Activated CD4-positive, alpha-beta T cell treated with anti-CD3 and anti-CD28 coated beads, Interleukin-2, Interleukin-4, amounts not matched to agents 100 ng/mL and 50 ng/mL, durations not matched to agents 16 hours and 8 hours (primary cell): Measurements from ENCODE around the gene ESPN.
"Not testable (repeated sequence)": the region's sequence is repeated elsewhere in the genome, so short reads cannot be mapped to it uniquely, and the experiment has no call there.

Source experiments
- DNase-seq: peaks from one replicate; pipeline ENCODE4 v3.0.0-alpha.2; 2020; ENCODE audit warnings: low spot score

ESPN gene

DNA sequence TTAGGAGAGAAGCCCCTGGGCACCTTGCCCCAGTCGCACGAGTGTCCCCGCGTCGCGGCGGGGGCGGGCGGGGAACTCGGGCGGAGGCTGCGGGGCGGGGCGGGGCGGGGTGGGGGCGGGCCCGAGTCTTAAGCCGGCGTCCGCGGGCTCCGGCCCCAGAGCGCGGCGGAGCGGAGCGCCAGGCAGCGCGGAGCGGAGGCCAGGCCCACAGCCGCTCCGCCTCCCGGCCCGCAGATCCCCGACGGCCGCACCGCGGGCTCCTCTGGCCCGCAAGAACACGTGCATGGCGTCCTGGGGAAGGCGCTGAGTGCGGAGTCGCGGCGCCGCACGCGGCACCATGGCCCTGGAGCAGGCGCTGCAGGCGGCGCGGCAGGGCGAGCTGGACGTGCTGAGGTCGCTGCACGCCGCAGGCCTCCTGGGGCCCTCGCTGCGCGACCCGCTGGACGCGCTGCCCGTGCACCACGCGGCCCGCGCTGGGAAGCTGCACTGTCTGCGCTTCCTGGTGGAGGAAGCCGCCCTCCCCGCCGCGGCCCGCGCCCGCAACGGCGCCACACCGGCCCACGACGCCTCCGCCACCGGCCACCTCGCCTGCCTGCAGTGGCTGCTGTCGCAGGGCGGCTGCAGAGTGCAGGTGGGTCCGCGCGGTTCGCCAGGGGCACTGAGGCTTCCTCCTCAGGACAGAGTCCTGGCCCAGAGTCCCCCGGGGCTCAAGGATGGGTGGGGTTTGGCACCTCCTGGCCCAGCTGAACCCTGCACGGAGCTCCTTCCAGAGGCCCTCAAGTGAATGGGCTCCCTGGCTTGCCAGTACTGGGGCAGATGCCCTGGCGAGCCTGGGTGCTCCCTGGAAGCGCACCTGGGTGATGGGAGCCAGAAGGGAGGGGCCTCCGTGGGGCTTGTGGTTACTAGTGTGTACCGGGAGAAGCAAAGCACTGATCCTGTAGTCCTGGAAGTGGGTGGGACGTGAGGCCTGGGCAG lies at the start of gene ESPN:
Gene ESPN, plus strand, starts transcription at position 158 of the 975 bp plus-strand sequence. Its CDS starts 180 bp downstream, at position 338.
- DNase-seq, result no peak

DNA sequence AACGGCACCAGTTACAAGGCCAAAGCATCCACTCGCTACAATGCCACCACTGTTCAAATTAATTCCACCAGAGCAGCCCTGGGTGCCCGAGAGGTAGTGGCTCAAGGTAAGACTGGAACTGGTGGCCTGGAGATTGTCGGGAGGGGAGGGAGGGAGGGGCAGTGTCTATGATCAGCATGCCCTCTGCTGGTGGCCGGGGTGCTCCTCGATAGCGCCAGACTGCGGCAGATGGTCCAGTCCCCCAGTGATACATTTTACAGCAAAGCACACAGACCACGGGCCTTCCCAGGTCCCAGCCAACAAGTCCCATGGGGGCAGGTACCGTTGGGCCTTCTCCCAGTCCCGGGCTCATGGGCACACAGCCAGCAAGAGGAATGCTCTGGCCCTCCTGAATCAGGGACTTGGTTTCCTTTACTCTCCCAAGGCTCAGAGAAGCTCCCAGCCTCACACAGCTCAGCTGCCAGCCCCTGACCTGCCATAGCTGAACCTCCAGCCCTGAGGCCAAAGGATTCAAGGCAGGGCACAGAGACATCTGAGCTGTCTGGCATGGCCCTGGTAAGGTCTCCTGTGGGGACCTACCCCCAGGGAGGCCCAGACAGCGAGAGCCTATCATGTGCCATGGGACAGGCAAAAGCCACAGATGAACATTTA lies 46.4 kb upstream of the ESPN start:
- DNase-seq, result no peak

DNA sequence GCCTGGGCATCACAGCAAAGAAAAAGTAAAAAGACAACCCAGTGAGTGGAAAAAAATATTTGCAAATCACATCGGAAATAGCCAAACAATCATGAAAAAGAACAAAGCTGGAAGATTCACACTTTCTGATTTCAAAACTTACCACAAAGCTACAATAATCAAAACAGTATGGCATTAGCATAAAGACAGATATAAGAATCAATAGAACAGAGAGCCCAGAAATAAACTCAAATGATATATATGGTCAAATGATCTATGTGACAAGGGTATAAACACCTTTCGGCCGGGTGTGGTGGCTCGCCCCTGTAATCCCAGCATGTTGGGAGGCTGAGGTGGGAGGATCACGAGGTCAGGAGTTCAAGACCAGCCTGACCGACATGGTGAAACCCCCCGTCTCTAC lies 44.5 kb upstream of the ESPN start:
- no peak for DNase-seq

GRCh38 chr1:6384135-6384534 lies 40.4 kb upstream of the ESPN start:
- DNase-seq, result no peak

DNA sequence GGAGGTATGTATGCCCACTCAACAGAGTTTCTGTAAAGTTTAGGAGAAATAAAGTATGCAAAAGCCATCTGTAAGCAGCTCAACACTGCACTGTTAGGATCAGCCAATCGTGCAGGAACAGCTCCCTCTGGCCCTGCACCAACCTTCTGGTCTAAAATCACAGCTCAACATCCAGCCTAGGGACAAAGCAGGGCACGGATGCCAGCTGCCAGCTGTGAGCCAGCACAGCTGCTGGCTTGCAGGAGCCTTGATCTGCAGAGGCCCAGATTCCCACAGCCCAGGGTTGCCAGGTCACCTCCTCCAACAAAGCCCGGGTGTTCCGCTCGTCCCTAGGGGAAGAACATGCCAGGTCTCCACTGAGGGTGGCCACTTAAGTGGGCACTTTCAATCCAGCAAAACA lies 39.6 kb upstream of the ESPN start:
- no peak for DNase-seq

DNA sequence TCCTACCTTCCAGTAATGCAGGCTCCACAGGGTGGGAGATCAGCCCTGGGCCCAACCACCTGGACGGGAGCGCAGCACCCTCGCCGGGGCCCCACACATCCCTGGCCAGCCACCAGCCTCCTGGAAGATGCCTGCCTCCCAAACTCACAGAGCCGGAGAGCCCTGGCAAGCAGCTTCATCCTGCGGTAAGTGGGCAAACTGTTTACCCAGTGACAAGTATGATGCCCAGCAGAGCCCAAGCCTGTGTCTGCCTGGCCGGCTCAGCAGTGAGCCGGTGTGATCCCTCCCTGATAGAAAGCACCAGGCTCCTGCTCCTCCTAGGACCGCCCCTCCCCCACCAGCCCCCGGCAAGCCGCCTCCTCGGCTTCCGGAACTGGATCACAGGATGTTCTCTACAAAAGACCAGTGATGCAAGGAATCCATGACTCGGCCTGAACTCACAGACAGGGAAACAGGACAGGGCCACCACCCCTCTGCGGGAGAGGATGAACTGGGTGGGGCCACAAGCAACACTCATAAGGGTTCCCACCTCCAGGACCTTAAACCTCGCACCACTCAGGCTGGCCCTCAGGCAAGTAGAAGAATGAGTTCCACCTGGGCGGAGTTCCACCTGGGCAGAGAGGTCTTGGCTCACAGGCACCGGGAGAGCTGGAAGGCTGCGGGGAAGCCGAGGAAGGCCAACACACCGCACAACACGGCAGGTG lies 38.9 kb upstream of the ESPN start:
- no peak for DNase-seq

DNA sequence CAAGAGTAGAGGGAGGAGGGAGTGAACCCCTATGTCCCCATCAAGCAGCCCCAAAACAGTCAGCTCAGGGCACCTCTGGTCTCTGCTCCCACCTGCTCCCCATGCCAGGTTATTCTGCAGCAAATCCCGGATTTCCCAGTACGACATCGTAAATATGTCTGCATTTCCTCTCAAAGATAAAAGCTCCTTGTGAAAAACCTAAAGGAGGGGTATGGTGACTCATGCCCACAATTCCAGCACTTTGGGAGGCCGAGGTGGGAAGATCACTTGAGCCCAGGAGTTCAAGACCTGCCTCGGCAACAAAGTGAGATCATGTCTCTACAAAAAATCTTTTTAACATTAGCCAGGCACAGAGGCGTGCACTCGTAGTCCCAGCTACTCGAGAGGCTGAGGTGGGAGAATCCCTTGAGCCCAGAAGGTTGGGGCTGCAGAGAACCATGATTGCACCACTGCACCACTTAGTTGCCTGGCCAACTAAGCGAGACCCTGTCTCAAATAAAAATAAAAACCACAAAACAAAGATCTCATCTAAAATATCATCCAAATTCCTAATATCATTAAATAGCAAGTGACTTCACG lies 38.1 kb upstream of the ESPN start:
- DNase-seq, result no peak

- no peak for DNase-seq
Measured at GRCh38 chr1:6389971-6390370, 34.6 kb upstream of the ESPN start.

GRCh38 chr1:6391951-6392808 lies 32.4 kb upstream of the ESPN start:
- DNase-seq, result peak; percentile 12

DNA sequence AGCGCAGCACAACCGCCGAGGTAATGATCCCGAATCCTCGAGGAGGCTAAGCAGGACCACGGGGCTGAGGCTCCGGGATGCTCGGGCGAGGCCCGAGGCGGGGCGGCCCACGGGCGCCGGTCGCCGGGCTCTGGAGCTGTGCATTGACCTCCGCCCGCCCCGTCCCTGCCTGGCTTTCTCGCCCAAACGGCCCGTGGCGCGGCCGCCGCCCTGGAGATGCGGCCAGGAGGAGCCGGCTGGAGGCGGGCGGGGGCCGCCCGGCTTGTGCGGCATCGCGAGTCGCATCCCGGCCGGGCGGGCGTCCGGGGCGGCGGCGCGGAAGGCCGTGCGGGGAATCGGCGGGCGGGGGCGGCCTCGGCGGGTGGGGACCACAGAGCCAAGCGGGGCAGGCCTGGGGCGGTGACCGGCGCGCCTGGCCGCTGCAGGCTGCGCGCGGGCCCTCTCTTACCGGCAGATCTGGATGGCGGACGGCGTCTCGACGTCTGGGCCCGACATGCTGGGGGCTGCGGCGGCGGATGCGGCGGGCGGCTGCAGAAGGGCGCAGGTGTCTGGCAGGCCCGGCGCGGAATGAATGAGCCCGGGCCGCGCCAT lies 31.7 kb upstream of the ESPN start:
- DNase-seq, result no peak

- DNase-seq, result peak; percentile 92
Measured at GRCh38 chr1:6393400-6394187, 31.0 kb upstream of the ESPN start, which contains the start of gene ACOT7. ACOT7 (minus strand) TSS chr1:6393767; CDS start chr1:6393399, 368 bp downstream.

GRCh38 chr1:6395130-6395529 lies 29.4 kb upstream of the ESPN start:
- not testable (repeated sequence) for DNase-seq

DNA sequence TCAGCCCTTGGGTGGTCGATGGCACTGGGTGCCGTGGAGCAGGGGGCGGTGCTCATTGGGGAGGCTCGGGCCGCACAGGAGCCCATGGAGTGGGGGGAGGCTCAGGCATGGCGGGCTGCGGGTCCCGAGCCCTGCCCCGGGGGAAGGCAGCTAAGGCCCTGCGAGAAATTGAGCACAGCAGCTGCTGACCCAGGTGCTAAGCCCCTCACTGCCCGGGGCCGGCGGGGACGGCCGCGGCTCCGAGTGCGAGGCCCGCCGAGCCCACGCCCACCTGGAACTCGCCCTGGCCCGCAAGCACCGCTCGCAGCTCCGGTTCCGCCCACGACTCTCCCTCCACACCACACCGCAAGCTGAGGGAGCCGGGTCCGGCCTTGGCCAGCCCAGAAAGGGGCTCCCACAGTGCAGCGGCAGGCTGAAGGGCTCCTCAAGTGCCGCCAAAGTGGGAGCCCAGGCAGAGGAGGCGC lies 28.8 kb upstream of the ESPN start:
- not testable (repeated sequence) for DNase-seq

- DNase-seq, result no peak
Measured at GRCh38 chr1:6396998-6397397, 27.6 kb upstream of the ESPN start.

- no peak for DNase-seq
Measured at GRCh38 chr1:6397844-6398441, 26.6 kb upstream of the ESPN start.

GRCh38 chr1:6399294-6399693 lies 25.3 kb upstream of the ESPN start:
- DNase-seq, result no peak

GRCh38 chr1:6401673-6402072 lies 22.9 kb upstream of the ESPN start:
- no peak for DNase-seq

- DNase-seq, result no peak
Measured at GRCh38 chr1:6408023-6408422, 16.6 kb upstream of the ESPN start.

DNA sequence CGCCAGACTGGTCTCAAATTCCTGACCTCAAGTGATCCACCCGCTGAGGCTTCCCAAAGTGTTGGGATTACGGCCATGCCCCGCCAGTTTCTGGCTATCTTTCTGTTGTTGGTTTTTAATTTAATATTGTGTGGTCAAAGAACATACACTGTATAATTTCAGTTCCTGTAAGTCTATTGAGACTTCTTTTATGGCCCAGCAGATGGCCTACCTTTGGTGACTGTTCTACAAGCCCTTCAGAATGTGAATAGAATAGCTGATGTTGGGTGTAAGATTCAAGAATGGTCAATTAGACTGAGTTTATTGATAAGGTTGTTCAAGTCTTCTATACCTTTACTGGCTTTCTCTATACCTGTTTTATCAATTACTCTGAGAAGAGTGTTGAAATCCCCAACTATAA lies 15.5 kb upstream of the ESPN start:
- DNase-seq, result no peak
